Frontal cortex (tissue), 4 donors: ENCODE data around the gene FA2H. TPM values are rescaled to one million over a fixed set of nuclear protein-coding genes. Genes with fewer than 3 reads are reported as not detected.
"Not testable (repeated sequence)": the region's sequence is repeated elsewhere in the genome, so short reads cannot be mapped to it uniquely, and the experiment has no call there.

Experiments
- DNase-seq, 2 donors: peaks; one replicate each; pipeline ENCODE4 v3.0.0; 2012; ENCODE audit warnings: low spot score in 2 of 2
- FAIRE-seq: peaks from 2 replicates; lab custom pipeline; 2012; peaks lifted over from hg19 to GRCh38; lab: Jason Lieb, UNC
- total RNA-seq: library from RNA; depleted of rRNA; stranded (reverse); fragments of >200 nt; gene quantifications from one replicate; pipeline ENCODE4 v1.2.3, GENCODE V29; 2014
- donor health status: control.
- donor health status: control.
- donor health status: control.

FA2H gene, protein sequence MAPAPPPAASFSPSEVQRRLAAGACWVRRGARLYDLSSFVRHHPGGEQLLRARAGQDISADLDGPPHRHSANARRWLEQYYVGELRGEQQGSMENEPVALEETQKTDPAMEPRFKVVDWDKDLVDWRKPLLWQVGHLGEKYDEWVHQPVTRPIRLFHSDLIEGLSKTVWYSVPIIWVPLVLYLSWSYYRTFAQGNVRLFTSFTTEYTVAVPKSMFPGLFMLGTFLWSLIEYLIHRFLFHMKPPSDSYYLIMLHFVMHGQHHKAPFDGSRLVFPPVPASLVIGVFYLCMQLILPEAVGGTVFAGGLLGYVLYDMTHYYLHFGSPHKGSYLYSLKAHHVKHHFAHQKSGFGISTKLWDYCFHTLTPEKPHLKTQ
- 0.41 TPM for total RNA-seq

DNA sequence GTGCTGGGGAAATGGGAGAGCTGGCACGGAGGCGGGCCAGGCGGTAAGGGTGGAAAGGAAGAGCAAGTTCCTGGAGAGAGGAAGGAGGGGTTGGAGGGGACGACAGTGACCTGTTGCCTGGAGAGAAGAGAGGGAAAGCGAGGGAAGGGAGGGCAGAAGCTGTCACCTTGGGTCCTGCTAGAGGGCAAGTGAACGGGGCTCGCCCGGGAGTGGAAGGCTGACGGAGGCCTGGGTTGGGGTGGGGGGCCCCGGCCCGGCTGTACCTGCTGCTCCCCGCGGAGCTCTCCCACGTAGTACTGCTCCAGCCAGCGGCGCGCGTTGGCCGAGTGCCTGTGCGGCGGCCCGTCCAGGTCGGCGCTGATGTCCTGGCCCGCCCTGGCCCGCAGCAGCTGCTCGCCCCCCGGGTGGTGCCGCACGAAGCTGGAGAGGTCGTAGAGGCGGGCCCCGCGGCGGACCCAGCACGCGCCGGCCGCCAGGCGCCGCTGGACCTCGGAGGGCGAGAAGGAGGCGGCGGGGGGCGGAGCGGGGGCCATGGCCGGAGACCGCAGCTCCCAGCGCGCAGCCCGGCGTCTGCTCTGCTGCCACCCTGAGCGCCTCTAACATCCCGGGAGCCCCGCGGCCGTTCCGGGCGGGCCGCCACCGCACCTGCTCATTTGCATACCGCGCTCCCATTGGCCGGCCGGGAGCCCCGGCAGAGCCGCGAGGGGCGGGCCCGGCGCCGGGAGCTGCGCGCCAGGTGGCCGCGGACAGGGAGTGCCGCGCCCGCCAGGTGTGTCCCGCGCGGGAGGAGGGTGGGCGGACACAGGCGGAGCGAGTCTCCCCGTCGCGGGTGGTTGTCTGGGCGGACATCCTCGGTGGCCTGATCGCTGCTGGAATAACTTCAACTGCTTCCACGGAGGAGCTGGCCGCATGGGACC, at the start of gene FA2H:
TSS of gene FA2H (minus strand) at position 598 of the 917 bp plus-strand sequence. CDS start at position 533, 65 bp downstream.
- FAIRE-seq (no peak), DNase-seq (peak; percentile 93 to 96)

DNA sequence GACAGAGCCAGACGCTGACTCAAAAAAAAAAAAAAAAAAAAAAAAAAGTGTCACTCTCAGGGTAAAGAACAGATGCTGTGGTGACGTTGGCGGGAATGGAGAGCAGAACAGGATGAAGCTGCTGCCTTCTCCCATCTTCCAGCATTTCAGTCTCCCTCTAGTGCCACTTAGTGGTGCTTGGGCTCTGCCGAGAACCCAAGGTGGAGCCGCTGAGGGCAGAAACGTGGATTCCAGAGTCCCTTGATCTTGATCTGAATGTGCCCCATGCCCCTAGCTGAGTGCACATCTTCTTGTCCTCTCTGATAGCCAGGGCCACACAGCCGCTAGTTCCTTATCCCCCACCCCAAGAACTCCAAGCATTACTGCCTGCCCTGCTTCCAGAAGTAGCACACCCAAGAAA, 43.2 kb upstream of the FA2H start:
- FAIRE-seq = no peak

DNA sequence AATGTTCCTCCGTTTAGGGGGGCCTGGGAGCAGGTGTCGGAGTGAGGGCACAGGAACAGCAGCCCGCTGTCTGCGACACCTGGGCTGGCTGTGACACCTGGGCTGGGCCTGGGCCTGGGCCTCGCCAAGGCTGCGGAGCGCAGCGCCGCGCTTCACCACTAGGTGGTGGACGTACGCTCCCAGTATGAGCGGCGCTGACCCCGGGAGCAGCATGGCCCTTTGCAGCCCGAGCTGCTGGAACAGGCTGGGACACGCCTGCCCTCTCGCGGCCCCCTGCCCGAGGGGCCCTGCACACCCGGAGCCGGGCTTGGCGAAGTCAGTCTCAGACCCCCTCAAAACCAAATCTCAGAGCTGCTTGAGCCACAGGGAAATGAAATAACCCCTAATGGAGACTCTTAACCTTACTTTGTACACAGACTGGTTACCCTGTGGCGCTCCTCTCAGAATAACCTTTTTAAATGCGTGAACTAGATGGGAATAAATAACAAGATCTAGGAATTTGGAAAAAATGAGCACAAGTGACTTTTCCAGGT, 38.6 kb upstream of the FA2H start:
- FAIRE-seq (no peak), DNase-seq (peak; percentile 67 to 77)

More for the DNA sequence above, 43.2 kb upstream of the FA2H start:
- DNase-seq = no peak

DNA sequence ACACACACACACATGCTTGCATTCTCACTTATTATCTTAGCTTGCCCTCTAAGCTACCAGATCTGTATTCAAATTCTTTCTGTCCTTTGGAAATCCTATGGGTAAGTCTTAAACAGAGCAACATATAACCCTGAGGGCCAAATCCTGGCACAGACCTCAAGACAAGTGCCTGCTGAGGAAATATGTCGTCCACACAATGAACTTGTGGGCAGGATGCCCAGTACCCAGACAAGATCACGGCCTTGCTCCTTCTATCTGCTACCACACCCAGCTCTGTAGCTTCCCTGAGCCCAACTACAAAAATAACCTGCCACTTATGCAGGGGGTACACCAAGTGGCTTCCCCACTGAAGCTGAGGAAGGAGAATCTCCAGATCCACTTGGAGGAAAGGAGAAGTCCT, 37.3 kb upstream of the FA2H start:
- no peak for FAIRE-seq

DNA sequence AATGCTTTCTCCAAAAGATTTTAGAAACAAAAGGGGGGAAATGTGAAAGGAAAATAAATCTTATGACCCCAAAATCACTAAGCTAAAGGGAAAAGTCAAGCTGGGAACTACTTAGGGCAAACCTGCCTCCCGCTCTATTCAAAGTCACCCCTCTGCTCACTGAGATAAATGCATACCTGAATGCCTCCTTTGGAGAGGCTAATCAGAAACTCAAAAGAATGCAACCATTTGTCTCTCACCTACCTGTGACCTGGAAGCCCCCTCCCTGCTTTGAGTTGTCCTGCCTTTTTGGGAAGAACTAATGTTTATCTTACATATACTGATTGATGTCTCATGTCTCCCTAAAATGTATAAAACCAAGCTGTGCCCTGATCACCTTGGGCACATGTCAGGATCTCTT, 36.6 kb upstream of the FA2H start:
- FAIRE-seq, DNase-seq: not testable (repeated sequence)

More for the DNA sequence above, 37.3 kb upstream of the FA2H start:
- DNase-seq = no peak

DNA sequence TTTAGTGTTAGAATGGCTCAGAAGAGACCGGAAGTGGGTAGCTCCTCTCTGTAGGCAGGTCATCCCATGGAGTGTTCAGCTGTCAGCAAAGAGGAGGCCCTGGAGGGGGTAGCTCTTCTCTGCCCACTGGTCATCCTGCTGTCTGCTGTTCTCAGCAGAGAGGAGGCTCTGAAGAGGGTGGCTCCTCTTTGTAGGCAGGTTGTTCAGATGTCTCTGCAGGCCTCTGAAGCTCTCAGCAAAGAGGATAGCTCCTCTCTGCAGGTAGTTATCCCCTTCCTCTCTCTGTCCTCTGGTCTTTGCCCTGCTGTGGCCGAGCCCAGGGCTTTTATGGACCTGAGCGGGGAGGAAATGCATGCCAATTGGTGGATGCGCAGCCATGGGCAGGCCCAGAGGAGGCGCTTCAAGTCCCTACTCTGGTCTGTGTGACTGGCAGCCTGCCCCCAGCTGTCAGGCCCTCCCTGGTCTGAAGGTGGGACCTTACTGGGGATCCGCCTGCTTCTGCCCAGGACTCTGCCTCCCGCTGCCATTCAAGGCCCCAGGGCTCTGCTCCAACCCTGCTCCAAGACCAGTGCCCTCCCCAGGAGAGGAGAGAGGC, 32.5 kb upstream of the FA2H start:
- FAIRE-seq = no peak
- no peak for DNase-seq

DNA sequence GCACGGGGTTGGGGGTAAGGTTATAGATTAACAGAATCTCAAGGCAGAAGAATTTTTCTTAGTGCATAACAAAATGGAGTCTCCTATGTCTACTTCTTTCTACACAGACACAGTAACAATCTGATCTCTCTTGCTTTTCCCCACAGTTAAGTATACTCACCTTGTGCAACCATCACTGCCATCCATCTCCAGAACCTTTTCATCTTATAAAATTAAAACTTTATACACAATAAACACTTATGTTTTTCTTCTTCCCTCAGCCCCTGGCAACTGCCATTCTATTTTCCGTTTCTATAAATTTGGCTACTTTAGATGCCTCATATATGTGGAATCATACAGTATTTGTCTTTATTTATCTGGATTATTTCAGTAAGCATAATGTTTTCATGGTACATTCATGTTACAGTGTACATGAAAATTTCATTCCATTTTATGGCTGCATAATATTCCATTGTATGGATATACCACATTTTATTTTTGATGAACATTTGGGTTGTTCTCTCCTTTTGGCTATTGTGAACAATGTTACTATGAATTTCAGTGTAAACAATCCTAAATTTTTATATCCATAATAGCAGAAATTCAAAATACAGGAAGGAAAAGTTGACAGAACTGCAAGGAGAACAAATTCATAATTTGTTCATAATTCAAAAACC, 25.7 kb upstream of the FA2H start:
- no peak for FAIRE-seq
- no peak for DNase-seq

DNA sequence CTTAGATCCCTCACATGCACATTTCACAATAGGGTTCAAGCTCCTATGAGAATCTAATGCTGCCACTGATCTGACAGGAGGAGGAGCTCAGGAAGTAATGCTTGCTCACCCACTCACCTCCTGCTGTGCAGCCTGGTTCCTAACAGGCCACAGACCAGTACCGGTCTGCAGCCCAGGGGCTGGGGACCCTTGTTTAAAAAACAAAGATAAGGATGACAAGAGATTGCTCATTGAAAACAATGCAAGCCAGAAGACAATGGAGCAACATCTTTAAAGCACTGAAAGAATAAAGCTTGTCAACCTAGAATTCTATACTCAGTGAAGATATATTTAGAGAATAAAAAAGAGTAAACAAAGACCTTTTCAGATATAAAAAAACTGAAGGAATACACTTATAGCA, 22.8 kb upstream of the FA2H start:
- FAIRE-seq (no peak), DNase-seq (no peak)

DNA sequence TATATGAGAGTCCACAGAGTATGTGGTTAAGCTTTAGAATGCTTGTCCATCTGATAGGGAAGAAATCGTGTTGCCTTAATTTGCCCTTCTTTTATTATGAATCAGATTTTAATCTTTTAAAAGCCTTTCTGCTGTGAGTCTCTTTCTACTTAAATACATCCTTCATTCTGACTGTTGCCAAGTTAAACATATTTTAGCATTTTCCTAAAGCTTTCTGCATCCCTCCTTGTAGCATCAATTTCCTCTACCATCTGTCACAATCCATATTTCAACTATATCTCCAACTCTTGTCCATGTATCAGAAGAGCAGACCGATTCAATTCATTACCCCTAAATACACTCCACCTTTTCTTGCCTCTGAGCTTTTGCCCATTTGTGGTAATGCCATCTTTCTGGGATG, 20.5 kb upstream of the FA2H start:
- DNase-seq (no peak), FAIRE-seq (no peak)

DNA sequence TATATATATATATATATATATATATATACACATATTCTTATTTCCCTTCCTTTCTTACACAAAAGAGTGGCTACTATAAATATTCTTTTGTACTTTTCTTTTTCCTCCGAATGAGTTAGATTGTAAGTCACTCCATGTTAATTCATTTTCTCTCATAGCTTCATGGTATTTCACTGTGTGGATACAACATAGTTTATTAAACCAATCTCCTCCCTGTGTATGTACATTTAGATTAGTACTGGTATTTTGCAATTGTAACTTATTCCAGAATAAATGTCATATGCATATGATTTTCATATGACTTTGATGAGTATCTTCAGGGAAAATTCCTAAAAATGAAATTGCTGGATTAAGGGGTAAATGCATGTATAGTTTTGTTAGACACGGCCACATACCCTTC, 20.0 kb upstream of the FA2H start:
- DNase-seq = no peak
- FAIRE-seq = no peak

DNA sequence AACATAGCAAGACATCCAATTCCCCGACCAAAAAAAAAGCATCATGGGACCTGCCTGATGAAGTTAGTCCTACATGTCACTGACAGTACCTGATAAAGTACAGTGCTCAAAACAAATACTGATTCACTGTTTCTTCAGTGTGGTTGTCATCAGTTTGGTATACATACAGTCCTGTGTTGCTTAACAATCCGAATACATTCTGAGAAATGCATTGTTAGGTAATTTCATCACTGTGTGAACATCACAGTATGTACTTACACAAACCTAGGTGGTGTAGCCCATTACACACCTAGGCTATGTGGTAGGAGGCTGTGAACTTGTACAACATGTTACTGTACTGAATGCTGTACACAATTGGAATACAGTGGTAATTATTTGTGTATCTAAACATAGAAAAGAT, 19.0 kb upstream of the FA2H start:
- FAIRE-seq (no peak), DNase-seq (no peak)

DNA sequence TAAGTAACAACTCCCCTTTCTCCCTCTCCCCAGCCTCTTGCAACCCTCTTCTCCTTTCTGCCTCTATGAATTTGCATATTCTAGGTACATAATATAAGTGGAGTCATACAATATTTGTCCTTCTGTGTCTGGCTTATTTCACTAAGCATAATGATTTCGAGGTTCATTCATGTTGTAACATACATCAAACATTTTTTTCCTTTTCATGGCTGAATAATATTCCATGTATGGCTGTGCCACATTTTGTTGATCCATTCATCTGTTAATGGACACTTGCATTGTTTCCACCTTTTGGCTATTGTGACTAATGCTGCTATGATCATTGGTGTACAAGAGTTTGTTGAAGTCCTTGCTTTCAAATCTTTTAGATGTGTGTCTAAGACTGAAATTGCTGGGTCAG, 17.6 kb upstream of the FA2H start:
- FAIRE-seq (no peak), DNase-seq (no peak)

DNA sequence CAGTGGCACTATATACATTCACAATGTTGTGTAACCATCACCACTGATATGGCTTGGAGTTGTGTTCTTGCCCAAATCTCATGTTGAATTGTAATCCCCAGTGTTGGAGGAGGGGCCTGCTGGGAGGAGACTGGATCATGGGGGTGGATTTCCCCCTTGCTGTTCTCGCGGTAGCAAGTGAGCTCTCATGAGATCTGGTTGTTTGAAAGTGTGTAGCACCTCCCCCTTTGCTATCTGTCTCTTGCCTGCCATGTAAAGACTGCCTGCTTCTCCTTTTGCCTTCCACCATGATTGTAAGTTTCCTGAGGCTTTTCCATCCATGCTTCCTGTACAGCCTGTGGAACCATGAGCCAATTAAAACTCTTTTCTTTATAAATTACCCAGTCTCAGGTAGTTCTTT, 17.1 kb upstream of the FA2H start:
- FAIRE-seq, DNase-seq: not testable (repeated sequence)

DNA sequence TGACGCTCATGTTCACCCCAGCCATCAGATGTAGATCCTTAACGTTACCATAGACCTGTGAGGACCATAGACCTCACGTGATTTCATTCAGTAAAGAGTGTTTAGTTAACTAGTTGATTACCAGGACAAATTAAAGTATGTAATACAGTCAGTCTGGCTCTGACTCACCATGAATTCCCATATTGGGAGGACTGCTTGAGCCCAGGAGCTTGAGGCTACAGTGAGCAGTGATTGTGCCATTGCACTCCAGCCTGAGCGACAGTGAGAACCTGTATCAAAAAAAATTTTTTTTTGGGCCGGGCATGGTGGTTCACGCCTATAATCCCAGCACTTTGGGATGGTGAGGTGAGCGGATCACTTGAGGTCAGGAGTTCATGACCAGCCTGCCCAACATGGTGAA, 13.5 kb upstream of the FA2H start:
- FAIRE-seq = no peak
- no peak for DNase-seq

DNA sequence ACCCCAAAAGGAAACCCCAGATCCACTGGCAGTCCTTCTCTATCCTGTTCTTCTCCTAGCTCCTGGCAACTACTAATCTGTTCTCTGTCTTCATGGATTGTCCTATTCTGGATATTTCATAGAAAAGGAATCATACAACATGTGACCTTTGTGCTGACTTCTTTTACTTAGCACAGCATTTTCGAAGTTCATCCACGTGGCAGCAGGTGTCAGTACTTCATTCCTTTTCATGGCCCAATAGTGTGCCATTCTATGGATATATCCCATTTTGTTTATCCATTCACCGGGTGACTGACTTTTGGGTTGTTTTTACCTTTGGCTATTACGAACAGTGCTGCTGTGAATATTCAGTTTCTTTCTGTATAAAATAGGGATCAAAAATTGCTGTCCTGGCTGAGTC, 10.4 kb upstream of the FA2H start:
- no peak for FAIRE-seq

DNA sequence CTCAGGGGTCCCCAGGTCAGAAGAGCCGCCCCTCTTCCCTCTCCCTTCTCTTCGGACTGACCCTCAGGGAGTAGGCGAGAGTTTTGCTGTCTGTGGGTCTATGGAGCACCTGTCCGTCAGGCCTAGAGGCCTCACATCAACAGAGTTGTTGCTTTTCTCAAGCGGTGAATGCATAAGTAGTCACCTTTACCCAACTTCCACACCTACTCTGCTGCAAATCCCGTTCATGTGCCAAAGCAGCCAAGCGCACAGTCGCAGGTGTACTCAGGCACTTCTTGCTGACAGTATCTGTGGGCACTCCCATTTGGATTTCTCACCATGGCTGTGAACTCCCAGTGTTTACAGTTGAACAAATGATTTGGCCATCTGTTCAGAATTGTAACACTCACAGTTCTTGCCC, 4.0 kb upstream of the FA2H start:
- FAIRE-seq = no peak
- DNase-seq = no peak

More for the DNA sequence above, 10.4 kb upstream of the FA2H start:
- no peak for DNase-seq

DNA sequence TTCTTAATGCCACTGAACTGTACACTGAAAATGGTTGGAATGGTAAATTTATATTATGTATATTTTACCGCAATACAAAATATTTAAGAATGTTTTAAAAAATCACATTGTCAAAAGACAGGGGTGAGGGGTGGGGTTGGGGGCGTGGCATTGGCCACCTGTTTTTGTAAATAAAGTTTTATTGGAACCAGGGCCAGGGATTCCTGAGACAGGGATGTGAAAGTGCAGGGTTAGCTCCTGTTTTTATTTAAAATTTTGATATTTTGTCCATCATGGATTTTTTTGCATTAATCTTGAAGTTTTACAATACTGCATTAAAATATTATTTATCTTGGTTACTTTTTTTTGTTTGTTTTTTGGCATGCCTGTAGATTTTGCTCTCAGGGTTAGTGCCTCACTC, 2.3 kb upstream of the FA2H start:
- FAIRE-seq (no peak), DNase-seq (no peak)

DNA sequence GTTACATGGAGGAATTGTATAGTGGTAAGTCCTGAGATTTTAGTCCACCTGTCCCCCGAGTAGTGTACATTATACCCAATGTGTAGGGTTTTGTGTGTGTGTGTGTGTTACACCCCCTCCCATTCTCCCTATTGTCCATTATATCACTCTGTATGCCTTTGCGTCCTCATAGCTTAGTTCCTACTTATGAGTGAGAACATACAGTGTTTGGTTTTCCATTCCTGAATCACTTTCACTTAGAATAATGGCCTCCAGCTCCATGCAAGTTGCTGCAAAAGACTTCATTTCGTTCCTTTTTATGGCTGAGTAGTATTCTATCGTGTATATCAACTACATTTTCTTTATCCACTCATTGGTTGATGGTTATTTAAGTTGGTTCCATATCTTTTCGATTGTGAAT, 635 bp upstream of the FA2H start:
- FAIRE-seq (no peak), DNase-seq (no peak)

DNA sequence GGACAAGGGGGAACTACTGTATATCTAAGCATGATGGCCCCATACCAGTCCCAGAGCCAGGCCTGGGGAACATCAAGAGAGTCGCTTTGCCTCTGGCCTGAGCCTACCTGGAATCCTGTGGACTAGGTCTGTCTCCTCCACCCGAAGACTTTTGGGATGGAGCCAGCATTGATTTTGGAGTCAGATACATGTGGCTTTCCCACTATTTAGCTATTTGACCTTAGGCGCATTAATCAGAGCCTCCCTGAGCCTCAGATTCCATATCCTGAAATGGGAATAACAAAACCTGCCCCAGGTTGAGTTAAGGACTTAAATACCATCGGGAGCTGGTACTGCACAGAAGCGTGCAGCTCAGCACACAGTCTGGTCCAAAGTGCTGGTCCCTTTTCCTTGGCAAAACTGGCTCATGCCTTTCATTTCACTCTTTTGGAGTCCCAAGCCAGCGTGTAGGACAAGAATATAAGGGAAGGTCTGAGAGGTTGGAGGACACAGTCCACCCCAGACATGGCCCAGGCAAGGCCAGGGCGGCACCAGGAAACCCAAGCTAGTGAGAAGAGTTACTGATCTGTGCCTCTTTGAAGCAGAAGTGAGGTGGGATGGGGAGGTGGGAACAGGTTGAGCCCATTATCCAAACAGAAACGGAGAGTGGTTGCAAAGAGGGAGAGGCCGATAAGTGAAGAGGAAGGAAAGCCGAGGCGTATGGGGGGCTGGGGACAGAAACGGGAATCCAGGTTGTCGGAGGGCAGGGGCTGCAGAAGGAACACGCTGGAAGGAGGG, 986 bp downstream of the FA2H start:
- DNase-seq (no peak), FAIRE-seq (no peak)
